T-helper 1 cell (primary cell): Measurements from ENCODE around the gene STK11.
"Not testable (repeated sequence)": the region's sequence is repeated elsewhere in the genome, so short reads cannot be mapped to it uniquely, and the experiment has no call there.

ENCODE experiments used
- DNase-seq, 5 donors: peaks; one replicate each; pipeline ENCODE4 v3.0.0-alpha.2; 2012 to 2020

The STK11 gene

GRCh38 chr19:1169921-1170885 is 35.4 kb upstream of the STK11 start:
- DNase-seq: no peak

GRCh38 chr19:1170938-1171754 is 34.4 kb upstream of the STK11 start:
- no peak for DNase-seq

- DNase-seq: no peak
Observed at GRCh38 chr19:1171755-1172352, 33.7 kb upstream of the STK11 start.

GRCh38 chr19:1172353-1173158 is 33.0 kb upstream of the STK11 start:
- DNase-seq: no peak

GRCh38 chr19:1173159-1173844 is 32.3 kb upstream of the STK11 start:
- peak in 1 of 5 donors; percentile 37 for DNase-seq

GRCh38 chr19:1173845-1174809 is 31.5 kb upstream of the STK11 start, which contains the start of gene SBNO2:
Gene SBNO2, minus strand, starts transcription at chr19:1174268. Its CDS starts 19,992 bp downstream, at chr19:1154276.
- peak; percentile 68 to 92 (median 82) for DNase-seq

- no peak for DNase-seq
Observed at GRCh38 chr19:1177322-1178114, 28.1 kb upstream of the STK11 start.

- DNase-seq: no peak
Observed at GRCh38 chr19:1181606-1182005, 24.0 kb upstream of the STK11 start.

- no peak for DNase-seq
Observed at GRCh38 chr19:1182068-1182467, 23.5 kb upstream of the STK11 start.

GRCh38 chr19:1182727-1183126 is 22.9 kb upstream of the STK11 start:
- DNase-seq: no peak

- no peak for DNase-seq
Observed at GRCh38 chr19:1183543-1184172, 21.9 kb upstream of the STK11 start.

GRCh38 chr19:1189419-1189818 is 16.2 kb upstream of the STK11 start:
- DNase-seq: peak in 1 of 5 donors; percentile 63

- no peak for DNase-seq
Observed at GRCh38 chr19:1199531-1199930, 6.0 kb upstream of the STK11 start.

GRCh38 chr19:1200614-1201013 is 5.0 kb upstream of the STK11 start:
- not testable (repeated sequence) for DNase-seq

- DNase-seq: no peak
Observed at GRCh38 chr19:1206150-1206863, 729 bp downstream of the STK11 start.

GRCh38 chr19:1206864-1207450 is 1.4 kb downstream of the STK11 start:
- DNase-seq: peak in 1 of 5 donors; percentile 38

- not testable (repeated sequence) for DNase-seq
Observed at GRCh38 chr19:1208830-1209229, 3.3 kb downstream of the STK11 start.

GRCh38 chr19:1210227-1210538 is 4.6 kb downstream of the STK11 start:
- DNase-seq: no peak
